GM11168 (cell line): Measurements from ENCODE around the gene DDI2.

Source experiments
- in situ Hi-C: fragments of 300-500 bp; cut with MboI; formaldehyde crosslinking; loops from one replicate; pipeline ENCODE4 v1.12.0; 2022; ENCODE audit warnings: low sequenced_read_pairs; ENCODE audit not compliant: unreplicated experiment

Gene DDI2

DNA sequence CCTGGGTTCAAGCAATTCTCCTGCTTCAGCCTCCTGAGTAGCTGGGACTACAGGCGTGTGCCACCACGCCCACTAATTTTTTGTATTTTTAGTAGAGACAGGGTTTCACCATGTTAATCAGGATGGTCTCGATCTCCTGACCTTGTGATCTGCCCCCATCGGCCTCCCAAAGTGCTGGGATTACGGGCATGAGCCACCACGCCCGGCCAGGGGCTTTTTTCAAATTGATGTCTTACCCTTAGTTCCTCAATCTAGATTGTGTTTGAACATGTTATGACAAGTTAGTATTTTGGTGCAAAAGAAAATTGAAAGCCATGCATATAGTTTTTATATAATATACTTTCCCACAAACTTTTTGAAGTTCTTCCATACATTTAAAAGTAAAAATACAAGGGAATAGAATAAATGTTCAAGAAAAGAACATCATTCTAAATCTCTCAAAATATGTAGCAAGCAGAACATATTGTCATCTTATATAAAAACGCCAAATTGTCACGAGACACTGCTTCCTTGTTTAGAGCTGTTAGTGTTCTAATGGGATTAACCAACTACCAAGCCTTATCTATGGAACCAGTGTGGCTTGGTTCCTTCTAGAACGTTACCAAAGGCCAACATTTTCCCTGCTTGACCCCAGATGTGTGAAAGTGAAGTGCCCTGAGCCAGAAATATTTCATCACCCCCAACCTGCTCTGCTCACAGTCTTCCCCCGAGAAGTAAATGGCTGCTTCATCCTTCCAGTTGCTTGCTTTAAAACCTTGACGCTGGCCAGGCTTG is 57.3 kb downstream of the DDI2 start:
- in situ Hi-C loops: no loop called here

DNA sequence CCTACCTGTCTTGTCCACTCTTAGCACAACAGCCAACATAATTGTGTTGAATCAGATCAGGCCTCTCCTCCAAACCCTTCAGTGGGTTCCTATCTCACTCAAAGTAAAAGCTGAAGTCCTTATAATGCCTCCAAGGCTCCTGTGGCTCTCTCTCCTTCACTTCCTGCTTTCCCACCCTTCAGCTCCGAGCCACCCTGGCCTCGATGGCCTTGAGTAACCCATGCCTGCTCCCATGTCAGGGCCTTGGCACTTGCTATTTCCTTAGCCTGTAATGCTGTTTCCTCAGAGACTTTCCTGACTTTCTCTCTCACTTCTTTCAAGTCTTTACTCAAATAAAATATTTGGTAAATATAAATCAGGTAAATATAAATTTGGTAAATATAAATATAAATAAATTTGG is 58.8 kb downstream of the DDI2 start:
- in situ Hi-C loops: no loop called here

DNA sequence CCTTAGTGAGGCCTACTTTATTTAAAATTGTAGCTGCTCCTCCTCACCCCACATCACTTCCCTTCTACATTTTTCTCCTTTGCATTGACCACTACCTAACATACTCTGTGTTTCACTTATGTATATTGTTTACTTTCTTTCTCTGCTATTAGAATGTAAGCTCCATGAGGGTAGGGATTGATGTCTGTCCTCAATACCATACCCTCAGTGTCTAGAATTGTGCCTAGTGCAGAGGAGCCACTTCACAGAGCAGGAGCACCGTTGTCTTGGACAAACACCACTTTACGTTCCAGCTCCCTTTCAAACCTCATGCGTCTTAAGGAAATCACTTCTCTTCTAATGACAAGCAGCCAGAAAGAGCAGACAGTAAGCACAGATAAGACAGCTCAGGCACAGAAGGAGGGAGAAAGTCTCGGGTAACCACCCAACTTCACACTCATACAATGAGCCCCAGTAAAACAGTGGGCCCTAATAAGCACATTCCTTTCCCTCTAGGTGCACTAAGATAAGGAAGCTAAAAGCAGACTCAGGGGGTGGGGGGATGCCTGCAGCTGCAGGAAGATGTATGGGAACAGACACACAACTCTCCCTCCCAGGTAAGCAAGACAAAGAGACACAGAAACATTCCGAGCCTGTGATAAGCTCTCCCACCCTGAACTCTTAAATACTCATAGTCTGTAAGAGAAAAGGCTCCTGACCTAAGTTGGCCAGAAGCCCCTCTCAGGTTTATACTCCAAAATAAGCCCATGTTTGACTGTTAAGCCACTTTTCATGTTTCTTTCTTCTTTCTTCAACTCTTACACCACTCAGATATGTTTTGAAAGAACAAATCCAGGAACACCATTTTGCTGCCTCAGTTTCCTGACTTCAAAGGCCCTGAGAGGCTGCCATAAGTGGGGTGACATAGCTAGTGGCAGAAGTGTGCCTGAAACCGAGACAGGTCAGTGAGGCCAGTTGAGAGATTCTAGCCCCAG is 59.7 kb downstream of the DDI2 start:
- in situ Hi-C loops: no loop called here

DNA sequence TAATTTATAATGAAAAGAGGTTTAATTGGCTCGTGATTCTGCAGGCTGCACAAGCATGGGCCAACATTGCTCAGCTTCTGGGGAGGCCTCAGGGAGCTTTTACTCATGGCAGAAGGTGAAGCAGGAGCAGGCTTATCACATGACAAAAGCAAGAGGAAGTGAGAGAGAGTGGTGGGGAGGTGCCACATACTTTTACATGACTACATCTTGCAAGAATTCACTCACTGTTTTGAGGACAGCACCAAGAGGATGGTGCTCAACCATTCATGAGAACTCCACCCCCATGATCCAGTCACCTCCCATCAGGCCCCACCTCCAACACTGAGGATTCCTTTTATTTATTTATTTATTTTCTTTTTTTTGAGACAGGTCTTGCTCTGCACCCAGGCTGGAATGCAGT is 61.3 kb downstream of the DDI2 start:
- in situ Hi-C loops: no loop called here

DNA sequence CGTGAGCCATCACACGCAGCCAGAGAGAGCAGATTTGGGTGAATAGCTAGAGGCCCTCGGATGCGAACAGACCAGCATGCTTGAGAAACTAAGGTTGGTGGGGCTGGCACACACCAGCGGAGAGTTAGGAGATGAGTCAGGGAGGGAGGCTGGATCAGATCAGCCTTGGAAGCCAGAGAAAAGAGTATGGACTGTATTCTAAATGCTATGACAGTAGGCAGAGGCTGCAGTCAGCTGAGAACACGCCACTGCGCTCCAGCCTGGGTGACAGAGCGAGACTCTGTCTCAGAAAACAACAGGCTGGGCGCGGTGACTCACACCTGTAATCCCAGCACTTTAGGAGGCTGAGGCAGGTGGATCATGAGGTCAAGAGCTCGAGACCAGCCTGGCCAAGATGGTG is 62.9 kb downstream of the DDI2 start:
- in situ Hi-C loops: no loop called here

DNA sequence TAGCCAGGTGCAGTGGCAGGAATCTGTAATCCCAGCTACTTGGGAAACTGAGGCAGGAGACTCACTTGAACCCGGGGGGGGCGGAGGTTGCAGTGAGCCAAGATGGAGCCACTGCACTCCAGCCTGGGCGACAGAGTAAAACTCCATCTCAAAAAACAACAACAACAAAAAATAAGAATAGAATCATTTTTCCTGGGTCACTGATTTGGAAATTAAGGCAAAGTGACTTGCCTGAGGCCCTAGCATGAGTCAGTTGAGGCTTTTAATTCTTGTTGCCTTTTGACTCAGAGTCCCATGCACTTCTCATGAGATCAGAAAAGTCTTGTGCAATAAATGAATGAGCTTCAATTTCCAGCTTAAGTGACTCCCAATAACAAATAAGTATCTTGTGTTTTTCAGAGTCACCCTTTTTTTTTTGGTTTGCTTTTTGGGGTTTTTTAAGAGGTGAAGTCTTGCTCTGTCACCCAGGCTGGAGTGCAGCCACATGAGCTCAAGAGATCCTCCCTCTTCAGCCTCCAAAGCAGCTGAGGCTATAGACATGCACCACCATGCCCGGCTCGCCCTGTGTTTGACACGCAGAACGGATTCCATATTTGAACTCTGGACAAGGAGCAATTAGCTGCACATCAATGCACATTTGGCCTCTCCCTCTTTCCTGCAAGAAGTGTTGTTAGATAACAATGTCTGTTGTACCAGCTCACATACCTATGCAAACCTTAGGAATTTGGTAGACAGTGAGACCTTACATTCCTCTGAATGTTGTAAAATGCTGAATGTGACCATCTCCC is 63.5 kb downstream of the DDI2 start:
- in situ Hi-C loops: no loop called here

DNA sequence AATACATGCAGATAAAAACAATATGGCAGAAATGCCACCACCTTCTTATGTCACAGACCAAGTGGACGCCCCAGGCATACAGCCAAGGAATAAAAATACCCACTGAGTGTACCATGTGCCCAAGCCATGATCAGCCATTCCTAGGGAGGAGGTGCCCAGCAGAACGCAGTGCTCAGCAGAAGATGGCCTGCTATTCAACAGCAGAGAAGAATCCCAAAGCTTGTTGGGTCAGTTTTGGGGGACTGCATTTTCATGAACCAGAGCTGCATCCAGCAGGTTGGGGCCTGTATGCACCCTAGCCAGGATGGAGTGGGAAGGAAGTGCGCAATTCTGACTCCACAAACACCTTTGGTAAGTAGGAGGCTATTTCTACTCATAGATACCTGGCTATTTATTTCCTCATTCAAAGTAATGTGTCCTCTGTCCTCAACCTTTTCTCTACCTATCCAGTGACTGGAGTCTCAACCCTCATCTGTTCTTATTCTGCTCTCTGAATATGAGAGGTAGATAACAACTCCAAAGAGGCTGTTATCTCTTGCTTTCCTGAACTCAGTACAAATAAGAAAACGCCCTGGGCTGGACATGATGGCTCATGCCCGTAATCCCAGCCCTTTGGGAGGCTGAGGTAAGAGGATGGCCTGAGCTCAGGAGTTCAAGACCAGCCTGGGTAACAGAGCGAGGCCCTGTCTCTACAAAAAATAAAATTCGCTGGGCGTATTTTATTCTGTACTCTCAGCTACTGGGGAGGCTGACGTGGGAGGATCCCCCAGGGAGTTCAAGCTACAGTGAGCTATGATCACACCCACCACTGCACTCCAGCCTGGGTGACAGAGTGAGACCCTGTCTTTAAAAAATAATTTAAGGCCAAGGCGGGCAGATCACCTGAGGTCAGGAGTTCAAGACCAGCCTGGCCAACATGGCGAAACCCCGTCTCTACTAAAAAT is 64.4 kb downstream of the DDI2 start:
- in situ Hi-C loops: no loop called here

DNA sequence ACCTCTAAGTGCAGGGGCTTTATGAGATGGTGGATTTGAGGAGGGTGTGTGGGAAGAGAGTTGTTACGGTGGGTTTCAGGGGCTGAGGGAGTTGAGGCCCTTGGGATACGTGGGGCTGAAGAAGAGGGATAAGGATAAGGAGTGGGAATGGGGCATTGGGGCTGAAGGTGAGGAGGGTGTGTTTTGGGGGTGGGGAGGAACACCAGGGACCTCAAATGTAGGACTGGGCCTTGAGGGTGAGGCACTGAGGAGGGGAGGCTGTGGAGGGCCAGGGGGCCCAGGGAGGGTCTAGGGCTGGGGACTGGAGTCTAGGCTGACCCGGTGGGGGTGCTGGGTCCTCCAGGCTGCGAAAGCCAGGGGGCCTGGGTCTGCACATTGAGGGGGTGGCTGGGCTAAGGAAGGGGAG is 65.7 kb downstream of the DDI2 start:
- in situ Hi-C loops: no loop called here

DNA sequence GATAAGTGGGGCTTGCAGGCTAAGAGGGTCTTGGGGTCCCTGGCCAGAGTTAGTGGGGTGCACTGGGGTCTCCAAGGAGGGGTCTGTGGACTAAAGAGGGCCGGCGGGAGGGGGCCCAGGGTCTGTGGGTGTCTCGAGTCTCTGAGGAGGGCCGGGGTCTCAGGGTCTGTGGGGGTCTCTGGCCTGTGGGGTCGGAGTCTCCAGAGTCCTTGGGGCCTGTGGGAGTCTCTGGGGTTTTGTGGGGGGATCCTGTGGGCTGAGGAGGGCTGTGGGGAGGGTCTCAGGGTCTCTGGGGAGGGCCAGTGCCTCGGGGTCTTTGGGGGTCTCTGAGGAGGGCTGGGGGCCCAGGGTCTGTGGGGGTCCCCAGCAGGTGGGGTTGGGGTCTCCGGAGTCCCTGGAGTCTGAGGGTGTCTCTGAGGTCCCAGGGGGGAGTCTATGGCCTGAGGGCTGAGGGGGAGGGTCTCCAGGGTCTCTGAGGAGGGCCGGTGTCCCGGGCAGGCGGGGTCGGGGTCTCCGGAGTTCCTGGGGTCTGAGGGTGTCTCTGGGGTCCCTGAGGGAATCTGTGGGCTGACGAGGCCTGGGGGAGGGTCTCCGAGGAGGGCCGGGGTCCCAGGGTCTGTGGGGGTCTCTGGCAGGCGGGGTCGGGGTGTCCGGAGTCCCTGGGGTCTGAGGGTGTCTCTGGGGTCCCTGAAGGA is 66.2 kb downstream of the DDI2 start:
- in situ Hi-C loops: no loop called here

DNA sequence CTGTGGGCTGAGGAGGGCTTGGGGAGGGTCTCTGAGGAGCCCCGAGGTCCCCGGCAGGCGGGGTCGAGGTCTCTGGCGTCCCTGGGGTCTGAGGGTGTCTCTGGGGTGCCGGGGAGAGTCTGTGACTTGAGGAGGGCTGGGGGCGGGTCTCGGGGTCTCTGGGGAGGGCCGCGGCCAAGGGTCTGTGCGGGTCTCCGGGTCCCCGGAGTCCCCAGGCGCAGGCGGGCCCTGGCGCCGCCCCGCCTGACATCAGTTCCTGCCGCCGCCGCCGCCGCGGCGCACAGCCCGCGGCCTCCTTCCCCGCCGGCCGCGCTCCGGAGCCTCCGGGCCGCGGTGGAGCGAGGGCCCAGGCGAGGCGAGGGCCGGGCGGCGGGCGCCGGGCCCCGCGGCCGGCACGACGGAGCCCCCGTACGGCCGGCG is 66.8 kb downstream of the DDI2 start, which contains the start of gene PLEKHM2:
Gene PLEKHM2 (plus strand): TSS at position 279 of the 420 bp plus-strand sequence. CDS start 239 bp downstream, outside the sequence.
- in situ Hi-C loops: no loop called here

DNA sequence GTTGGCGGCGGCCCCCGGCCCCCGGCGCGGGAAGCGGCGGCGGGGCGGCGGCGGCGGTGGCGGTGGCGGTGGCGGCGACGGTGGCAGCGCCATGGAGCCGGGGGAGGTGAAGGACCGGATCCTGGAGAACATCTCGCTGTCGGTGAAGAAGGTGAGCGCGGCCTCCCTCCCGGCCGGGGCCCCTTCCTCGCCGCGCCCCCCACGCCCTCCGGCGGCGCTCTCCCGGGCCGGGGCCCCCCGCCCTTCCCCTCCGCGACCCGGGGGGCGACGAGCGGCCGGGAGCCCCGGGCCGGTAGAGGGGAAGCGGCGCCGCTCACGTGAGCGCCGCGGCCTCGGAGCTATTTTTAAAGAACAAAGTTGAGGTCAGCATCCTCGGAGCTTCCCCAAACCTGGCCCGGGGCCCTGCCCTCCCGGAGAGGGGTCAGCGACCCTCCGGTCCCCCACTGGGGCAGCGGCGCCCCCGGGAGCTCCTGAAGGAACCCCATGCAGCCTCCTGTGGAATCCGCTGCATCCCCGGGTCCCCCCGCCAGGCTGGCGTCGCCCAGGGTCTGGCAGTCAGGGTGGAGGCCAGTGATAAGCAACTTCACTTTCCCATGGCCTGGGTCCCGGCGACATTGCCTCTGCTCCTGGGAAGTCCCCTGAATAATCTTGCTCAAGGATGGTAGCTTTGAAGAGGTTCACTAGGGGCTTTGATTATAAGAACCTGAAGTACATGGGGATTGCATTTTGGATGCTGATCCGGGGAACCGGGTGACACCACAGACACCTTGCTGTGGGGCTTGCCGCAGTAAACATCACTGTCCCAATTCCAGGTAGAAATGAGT is 67.4 kb downstream of the DDI2 start:
- in situ Hi-C loops: no loop called here

DNA sequence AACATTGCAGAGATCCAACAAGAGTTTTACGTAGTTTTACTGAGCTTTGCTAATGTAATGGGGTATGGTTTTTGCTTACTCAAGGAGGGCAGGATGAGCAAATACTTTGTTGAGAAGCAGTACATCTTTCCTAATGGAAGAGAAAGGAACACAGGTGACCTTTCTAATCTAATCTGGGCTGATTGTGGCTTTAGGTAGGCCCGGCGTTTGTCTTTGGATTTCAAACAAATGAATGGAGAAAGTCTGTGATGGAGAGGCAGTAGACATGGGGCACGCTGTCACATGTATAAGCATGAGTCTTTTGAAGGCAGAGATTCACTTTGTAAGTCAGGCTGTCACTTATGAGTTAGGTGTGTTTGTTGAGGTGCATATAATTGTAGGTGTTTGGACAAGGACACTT is 68.6 kb downstream of the DDI2 start:
- in situ Hi-C loops: no loop called here

DNA sequence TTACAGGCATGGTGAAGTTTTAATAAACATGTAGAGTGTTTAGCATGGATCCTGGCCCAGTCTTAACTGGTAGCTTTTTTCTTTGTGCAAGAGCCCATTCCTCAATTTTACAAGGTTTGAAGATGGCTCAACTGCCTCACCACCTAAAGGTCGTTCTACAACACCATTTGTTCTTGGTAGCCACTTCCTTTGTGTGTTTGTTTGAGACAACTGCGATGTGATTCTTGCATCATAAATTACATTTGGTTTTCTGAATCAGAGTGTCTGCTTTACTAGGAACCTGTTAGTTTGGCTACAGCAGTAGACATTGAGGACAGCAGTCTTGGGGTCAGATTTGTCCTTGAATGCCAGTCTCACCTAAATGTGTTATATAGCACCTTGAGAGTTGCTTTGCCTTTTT is 70.2 kb downstream of the DDI2 start:
- in situ Hi-C loops: no loop called here

DNA sequence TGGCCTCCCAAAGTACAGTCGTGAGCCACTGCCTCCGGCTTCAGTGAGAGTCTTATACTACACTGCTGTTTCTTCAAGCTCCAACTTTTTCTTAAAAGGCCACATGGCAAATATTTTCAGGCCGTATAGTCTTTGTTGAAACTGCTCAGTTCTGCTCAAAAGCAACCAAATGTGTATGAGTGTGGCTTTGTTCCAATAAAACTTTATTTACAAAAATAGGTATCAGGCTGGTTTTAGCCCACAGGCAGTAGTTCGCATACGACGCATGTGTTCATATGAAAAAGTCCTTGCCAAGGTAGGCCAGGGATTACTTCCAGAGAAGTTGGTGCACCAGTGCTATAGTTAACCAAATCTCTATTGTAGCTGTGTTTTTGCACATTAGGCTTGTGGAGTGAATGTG is 73.1 kb downstream of the DDI2 start:
- in situ Hi-C loops: no loop called here

DNA sequence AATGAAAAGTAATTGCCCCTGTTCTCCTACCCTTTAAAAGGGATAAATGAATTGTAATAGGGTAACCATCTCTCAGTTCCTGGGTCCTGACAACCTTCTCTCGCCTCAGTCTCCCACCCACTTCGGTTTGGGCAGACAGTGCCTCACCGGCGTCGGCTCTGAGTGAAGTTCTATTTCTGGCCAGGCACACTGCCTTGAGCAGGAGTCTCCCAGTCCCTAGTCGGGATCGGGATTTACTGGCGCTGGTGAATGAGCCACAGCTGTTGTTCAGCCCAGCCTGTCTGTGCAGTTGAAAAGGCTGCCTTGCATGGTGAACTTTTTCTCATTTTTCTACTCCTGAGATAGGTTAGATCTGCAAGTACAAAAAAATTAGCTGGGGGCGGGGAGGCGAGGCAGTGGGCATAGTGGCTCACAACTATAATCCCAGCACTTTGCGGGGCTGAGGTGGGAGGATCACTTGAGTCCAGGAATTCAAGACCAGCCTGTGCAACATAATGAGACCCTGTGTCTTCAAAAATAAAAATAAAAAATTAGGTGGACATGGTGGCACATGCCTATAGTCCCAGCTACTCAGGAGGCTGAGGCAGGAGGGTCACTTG is 74.3 kb downstream of the DDI2 start:
- in situ Hi-C loops: no loop called here

DNA sequence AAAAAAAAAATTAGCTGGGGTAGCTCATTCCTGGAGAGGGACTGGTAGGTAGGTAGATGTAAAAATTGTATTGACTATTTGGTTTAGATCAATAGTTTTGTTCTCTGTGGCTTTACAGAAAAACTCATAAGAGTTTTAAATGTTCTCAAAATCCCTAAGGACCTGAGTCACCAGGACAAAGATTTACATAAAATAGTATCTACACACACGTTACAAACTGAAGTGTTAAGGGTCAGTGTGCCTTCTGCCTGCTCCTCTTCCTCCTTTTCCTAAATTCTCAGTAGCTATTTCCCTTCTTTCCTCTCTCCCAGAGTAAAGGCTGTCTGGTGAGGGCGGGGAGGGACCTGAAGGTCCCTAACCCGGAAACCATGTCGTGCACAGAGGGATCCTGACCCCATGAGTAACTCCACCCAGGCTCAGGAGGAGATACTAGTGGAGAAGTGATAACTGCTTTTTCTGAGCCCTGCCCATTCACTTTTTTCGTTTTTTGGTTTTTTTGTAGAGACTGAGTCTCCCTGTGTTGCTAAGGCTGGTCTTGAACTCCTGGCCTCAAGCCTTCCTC is 74.9 kb downstream of the DDI2 start:
- in situ Hi-C loops: no loop called here

DNA sequence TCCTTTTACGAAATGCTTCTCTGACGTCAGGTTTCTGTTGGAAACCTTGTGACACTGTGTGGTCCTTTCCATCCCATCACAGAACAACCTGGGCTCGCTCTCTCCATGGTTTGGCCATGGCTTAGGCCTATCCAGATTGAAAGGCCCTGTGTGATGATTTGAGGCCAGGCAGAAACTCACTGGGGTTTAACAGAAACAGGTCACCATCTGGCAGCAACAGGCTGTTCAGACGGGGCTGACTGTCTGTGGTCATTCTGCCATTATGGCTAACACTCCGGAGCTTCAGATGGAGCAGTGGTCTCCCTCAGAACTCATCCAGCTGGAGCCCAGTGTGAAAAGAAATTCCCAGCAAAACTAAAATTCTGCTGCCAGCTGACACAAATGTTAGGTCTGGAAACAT is 76.1 kb downstream of the DDI2 start:
- in situ Hi-C loops: no loop called here
